HG02610 (cell line): ENCODE results near the gene FYB1.
"Not testable (repeated sequence)": the region's sequence is repeated elsewhere in the genome, so short reads cannot be mapped to it uniquely, and the experiment has no call there.

Experiments used
- ATAC-seq: cut with Tn5 transposase; IDR thresholded peaks from one replicate; pipeline ENCODE4 v1.9.1; 2021; ENCODE audit warnings: mild to moderate bottlenecking, moderate library complexity; ENCODE audit not compliant: unreplicated experiment

The FYB1 gene, protein sequence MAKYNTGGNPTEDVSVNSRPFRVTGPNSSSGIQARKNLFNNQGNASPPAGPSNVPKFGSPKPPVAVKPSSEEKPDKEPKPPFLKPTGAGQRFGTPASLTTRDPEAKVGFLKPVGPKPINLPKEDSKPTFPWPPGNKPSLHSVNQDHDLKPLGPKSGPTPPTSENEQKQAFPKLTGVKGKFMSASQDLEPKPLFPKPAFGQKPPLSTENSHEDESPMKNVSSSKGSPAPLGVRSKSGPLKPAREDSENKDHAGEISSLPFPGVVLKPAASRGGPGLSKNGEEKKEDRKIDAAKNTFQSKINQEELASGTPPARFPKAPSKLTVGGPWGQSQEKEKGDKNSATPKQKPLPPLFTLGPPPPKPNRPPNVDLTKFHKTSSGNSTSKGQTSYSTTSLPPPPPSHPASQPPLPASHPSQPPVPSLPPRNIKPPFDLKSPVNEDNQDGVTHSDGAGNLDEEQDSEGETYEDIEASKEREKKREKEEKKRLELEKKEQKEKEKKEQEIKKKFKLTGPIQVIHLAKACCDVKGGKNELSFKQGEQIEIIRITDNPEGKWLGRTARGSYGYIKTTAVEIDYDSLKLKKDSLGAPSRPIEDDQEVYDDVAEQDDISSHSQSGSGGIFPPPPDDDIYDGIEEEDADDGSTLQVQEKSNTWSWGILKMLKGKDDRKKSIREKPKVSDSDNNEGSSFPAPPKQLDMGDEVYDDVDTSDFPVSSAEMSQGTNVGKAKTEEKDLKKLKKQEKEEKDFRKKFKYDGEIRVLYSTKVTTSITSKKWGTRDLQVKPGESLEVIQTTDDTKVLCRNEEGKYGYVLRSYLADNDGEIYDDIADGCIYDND

DNA sequence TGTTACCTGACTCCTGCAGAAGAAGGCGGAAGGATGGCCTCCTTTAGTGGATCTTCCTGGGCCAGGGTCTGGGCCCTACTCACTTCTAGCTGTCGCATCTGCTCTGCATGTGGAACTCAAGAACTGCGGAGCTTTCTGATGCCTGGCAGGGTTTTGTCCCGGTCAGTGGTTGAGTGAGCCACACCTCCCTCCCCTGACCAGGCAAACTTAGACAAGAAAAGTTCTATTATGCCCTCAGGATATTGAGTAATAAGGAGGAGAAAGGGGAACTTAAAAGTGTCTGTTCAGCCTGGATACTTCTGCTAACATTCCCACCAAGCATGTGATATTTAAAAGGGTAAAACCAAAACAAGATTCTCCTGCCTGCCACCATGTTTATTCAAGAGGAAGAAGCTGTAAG is at the start of gene FYB1:
TSS of gene FYB1 (minus strand) at position 127 of the 400 bp plus-strand sequence. CDS start 16,603 bp downstream, outside the sequence.
- no peak for ATAC-seq

DNA sequence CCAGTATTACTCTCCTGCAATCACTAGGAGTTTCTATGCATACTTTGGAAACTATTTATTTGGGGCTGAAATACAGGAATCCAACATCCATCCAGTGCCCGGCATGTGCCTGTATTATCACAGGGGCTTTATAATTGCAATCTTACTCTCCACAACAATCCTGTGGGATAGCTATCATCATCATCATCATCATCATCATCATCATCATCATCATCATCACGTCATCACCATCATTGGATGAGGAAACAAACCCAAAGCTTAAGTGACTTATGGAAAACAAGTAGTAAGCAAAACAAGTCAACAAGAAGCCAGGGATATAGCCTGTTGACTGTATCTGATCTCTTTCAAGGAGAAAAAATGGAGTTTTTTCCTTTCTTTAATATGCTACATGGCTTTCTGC is 47.8 kb upstream of the FYB1 start:
- no peak for ATAC-seq

- no peak for ATAC-seq
Observed at GRCh38 chr5:39266442-39266841, 47.1 kb upstream of the FYB1 start.

- peak; percentile 58 for ATAC-seq
Observed at GRCh38 chr5:39264528-39264927, 45.2 kb upstream of the FYB1 start.

GRCh38 chr5:39262981-39263380 is 43.6 kb upstream of the FYB1 start:
- no peak for ATAC-seq

- ATAC-seq = no peak
Observed at GRCh38 chr5:39260095-39260494, 40.7 kb upstream of the FYB1 start.

DNA sequence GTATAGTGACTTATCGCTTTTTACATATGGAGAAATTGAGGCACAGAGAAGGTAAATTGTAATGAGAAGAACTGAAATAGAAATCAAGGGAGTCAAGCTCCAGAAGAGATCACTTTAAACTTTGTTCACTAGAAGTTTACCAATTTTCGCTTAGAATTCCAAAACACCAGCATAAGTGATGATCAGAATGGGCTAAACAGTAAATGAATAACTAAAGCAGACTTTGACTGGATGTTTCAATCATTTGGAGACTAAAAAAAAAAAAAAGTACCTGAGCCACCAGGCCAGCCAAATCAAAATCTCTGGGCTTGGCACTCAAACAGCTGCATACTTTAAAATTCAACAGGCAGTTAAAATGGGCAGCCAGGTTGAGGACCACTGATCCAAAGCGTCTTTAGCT is 38.2 kb upstream of the FYB1 start:
- ATAC-seq = no peak

DNA sequence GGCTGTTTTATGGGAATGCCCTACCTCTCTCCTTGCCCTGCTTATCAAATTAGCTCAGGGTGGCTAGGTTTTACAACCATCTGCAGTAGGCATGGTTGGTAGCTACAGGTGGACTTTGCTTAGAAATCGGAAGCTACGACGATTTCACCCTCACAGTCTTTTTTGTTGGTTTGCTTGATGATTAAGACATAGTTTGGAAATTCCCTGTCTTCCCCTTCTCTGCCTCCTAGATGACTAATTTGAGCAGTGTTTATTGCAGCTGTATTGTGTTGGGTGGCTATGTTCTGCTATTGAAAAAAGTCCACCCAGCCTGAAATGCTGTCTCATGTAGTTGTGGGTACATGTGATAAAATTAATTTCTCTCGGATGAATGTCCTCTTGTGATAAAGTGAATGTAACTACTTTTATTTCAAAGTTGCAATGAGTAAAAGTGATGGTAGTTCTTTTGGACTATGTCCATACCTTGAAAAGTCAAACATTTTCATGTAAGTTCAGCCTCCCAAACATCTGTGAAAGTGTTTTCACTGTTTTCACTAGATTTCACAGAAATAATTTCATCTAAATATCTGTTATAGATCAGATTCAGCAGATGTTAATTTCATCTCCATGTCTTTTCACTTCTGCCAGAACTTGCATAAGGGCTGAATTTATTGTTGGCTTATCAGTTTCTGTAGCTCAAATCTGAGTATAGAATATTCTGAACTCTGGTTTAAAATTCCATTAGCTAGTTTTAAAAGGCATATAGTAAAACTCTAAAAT is 37.3 kb upstream of the FYB1 start:
- ATAC-seq = no peak

- ATAC-seq = no peak
Observed at GRCh38 chr5:39255406-39255805, 36.0 kb upstream of the FYB1 start.

GRCh38 chr5:39254671-39255070 is 35.3 kb upstream of the FYB1 start:
- ATAC-seq = no peak

DNA sequence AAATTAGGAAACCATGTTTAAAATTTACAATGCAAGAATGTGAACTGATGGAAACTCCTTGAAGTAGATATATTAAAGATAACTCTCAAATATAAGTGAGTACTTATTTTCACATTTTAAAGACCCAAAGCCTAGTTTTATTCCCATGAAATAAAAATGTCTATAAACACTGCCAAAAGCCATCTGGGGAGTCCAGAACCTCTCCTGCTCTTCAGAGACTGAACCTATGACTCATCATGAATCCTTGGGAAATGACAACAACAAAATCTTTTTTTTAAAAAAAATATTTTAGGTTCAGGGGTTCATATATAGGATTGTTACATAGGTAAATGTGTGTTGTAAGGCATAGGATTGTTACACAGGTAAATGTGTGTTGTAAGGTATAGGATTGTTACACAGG is 33.8 kb upstream of the FYB1 start:
- no peak for ATAC-seq

- no peak for ATAC-seq
Observed at GRCh38 chr5:39249564-39250274, 30.4 kb upstream of the FYB1 start.

GRCh38 chr5:39249069-39249468 is 29.7 kb upstream of the FYB1 start:
- ATAC-seq = no peak

DNA sequence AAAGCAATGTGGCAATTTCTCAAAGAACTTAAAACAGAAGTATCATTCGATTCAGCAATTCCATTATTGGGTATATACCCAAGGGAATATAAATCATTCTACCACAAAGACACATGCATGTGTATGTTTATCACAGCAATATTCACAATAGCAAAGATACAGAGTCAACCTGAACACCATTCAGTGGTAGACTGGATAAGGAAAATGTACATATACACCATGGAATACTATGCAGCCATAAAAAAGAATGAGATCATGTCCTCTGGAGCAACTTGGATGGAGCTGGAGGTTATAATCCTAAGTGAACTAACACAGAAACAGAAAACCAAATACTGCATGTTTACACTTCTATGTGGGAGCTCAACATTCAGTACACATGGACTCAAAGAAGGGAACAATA is 21.4 kb upstream of the FYB1 start:
- no peak for ATAC-seq

DNA sequence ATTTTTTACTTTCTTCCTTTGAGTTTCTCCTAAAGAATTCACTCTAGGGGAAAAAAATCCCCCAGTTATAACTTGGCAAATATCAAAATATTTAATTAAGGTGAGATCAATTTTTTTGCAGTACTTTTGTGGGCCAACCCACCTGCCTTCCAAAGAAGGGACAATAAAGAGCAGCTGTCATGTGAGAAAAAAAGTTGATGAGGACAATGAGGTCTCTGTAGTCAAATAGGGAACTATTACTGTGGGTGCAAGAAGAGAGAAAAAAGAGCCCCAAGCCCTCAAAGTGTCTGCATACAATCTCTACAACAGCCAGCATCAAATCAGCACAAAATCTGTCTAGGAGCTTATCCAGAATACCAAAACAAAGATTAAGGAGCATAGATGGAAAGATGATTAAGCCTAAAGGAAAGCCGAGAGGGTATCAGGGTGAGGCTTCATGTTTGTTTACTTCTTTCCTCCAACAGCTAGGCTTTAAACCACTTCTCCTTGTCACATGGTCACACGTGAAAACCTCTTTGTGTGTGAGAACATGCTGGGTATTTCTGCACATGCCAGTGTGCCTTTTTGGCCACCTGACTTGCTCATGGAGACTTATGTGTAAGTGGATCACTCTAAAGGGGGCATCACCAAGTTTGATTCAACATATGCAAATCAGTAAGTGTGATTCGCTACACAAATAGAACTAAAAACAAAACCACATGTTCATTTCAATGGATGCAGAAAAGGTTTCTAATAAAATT is 19.2 kb upstream of the FYB1 start:
- ATAC-seq = no peak

DNA sequence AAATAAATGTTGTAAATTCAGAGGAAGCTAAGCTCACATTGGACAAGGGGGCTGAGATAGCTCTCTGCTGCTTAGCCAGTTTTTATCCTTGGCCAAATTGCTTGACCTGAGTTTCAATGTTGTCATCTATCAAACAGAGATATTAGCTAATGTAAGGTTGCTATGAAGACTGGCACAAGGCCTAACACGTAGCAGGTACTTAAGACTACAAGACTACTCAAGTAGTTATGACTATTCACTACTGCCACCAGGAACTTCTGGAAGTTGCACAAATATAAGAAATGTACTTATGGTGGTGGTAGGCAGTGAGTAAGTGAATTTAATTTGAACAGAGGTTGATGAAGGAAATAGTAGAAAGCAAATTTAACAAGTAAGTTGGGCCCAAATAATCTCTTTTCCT is 17.4 kb upstream of the FYB1 start:
- no peak for ATAC-seq

GRCh38 chr5:39235648-39236047 is 16.3 kb upstream of the FYB1 start:
- ATAC-seq = no peak

GRCh38 chr5:39234494-39234893 is 15.1 kb upstream of the FYB1 start:
- ATAC-seq = not testable (repeated sequence)

- no peak for ATAC-seq
Observed at GRCh38 chr5:39233783-39234182, 14.4 kb upstream of the FYB1 start.
